Kidney tubule cell (primary cell): ENCODE measurements around the gene NLRC5.
"Not testable (repeated sequence)": the region's sequence is repeated elsewhere in the genome, so short reads cannot be mapped to it uniquely, and the experiment has no call there.

ENCODE experiments used
- DNase-seq: peaks from one replicate; pipeline ENCODE4 v3.0.0-alpha.2; 2018; ENCODE audit warnings: low spot score

The NLRC5 gene

DNA sequence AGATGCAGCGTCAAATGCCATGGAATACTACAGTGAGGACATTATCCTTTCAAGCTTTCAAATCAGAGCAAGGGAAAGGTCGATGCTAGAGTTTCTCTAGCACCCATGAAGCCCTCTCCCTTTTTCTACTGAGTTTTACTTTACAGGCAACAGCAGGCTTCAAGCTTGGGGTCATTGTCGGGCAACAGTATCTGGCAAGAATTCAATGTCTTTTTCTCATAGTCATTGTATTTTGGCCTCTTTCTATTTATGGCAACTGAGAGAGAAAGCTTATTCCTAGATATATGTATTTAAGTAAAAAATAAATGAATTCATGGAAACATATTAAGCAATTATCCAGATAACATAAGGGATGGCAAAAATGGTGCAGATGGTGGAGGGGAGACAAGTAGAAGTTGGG is 28.0 kb upstream of the NLRC5 start:
- DNase-seq, result no peak

DNA sequence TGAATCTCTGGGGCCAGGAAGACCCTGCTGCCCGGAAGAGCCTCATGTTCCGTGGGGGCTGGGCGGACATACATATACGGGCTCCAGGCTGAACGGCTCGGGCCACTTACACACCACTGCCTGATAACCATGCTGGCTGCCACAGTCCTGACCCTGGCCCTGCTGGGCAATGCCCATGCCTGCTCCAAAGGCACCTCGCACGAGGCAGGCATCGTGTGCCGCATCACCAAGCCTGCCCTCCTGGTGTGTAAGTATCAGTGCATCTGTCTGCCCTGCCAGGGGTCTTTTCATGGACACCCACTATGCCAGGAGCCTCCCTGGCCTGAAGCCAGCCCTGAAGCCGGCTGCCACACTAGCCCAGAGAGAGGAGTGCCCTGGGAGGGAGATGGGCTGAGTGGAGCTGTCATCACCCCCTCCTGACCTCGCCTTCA is 27.5 kb upstream of the NLRC5 start, which contains the start of gene CETP:
Gene CETP (plus strand): TSS at position 100 of the 431 bp plus-strand sequence. CDS start 30 bp downstream, at position 130.
- no peak for DNase-seq

- DNase-seq, result peak; percentile 64
These were observed 24.9 kb upstream of the NLRC5 start for GRCh38 chr16:56964243-56965148.

DNA sequence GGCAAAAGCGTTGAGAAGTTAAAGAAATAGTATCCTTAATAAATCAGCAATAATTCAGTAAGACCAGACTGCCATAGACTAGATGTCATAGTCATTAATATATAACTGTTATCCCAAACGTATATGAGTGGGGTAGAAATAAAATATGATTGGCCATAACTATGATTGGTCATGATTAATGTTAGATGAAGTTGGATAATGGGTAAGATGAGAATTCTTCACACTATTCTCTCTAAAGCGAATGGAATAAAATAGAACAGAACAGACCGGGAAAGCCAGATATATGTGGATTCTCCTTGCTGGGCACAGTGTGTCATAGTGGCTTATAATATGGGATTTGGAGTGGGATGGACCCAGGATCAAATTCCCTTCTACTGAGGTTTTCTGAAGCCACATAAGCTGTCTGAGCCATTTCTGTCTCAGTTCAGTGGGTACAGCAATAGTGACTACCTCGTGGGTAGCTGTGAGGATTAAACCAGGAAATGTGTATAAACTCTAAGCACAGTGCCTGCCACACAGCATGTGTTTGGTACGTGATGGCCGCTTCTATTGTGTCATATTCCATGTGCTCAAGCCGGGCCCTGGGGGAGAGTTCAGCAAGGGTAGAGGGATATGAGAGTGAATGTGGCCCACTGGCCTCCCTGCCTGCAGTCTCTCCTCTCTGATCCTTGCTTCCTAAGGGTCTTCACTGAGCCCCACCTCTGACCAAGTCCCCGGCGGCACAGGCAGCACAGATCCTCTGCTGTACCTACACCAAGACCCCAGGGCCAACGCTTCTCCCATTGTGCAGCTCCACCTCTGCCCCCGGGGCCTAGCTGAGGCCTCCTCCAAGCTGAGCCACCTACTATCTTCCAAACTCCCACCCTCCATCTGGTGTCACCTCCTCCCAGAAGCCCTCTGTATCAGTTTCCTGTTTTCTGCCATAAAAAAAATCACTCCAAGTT is 23.9 kb upstream of the NLRC5 start:
- DNase-seq, result peak; percentile 75

GRCh38 chr16:56966093-56966475 is 23.3 kb upstream of the NLRC5 start:
- DNase-seq, result no peak

DNA sequence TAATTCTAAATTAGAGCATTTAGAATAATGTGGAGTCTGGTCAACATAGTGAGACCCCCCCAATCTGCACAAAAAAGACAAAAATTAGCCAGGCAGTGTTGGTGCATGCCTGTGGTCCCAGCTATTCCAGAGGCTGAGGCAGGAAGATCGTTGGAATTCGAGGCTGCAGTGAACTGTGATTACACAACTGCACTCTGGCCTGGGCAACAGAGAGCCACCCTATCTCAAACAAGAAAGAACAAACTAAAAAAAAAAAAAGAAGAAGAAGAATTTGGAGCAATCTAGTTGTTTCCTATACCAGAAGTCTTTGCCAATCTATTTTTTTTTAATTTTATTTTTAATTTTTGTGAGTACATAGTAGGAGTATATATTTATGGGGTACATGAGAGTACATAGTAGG is 21.6 kb upstream of the NLRC5 start:
- DNase-seq, result no peak

DNA sequence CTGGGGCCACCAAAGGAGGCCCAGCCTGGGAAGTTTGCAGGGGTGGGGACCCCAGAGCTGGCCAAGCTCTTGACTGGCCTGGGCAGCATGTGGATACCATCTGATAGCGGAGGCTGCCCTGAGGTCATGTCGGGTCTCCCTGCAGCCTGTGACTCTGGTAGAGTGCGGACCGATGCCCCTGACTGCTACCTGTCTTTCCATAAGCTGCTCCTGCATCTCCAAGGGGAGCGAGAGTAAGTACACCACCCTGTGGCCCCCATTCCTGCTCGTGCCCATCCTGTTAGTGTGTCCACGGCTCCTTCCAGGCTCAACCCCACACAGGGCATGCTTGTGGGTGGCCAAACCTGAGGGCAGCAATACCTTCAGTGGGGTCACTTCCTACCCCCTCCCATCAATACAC is 19.6 kb upstream of the NLRC5 start:
- no peak for DNase-seq

DNA sequence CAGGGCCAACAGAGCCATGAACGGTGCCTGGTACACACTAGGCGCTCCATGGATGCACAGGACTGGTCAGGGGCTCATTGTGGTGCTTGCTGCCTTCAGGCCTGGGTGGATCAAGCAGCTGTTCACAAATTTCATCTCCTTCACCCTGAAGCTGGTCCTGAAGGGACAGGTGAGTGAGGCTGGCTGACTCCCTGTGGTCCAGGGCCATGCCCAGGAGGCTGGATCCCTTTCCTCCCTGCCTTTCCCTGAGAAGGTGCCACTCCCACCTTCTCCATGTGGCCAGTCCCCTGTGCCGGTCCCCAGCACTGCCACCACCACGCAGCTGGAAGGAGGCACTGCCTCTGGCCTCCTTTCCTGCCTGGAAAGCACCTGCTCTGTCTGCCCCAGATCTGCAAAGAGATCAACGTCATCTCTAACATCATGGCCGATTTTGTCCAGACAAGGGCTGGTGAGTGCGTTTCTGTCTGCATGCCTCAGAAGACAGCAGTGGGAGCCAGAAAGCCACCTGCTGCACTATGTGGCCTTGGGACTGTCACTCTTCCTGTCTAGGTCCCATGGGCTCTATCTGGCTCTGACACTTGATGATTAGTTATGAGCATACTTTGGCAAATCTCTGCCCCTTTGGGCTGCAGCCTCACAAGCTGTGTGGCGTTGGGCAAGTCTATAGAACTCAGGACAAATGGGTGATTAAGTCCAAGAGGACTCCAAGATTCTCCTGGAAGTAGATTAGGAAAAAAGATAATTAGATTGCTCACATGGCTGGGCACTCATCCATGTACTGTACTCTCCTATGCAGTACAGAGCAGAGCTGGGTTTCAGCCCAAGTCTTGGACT is 18.2 kb upstream of the NLRC5 start:
- DNase-seq, result no peak

- DNase-seq, result no peak
These were observed 17.7 kb upstream of the NLRC5 start for GRCh38 chr16:56971768-56972043.

GRCh38 chr16:56972403-56973293 is 16.7 kb upstream of the NLRC5 start:
- DNase-seq, result no peak

- DNase-seq, result no peak
These were observed 16.1 kb upstream of the NLRC5 start for GRCh38 chr16:56973294-56973689.

GRCh38 chr16:56973899-56974298 is 15.5 kb upstream of the NLRC5 start:
- not testable (repeated sequence) for DNase-seq

DNA sequence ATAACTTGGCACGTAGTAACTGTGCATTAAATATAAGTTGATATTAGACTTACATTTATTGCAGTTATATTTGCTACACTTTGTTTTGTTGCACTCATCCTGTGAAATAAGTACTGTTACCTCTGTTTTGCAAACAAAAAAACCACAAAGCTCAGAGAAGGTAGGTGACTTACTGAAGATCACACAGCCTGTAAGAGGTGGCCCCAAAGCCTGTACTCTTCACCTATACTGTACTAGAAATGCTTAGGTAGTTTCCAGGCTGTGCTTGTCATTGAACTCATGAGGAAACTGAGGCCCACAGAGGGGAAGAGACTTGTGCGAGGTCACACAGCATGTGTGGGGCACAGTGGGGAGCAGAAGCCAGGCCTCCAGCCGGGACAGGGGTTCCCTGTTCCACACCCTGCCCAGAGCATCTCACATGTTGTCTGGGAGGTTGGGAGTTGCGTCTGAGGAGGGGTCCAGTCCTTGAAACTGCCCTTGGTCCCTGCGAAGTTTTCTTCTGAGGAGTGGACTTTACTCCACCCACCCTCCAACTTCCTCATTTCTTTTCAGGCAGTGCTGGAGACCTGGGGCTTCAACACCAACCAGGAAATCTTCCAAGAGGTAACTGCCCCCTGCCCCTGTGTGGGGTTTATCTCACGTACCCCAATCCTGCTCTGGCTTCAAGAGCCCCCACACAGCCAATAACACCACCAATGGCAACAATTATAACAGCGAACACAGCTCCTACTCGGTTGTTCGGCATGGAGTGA is 14.6 kb upstream of the NLRC5 start:
- no peak for DNase-seq

- no peak for DNase-seq
These were observed 13.6 kb upstream of the NLRC5 start for GRCh38 chr16:56975714-56976113.

- no peak for DNase-seq
These were observed 12.1 kb upstream of the NLRC5 start for GRCh38 chr16:56977216-56977615.

- no peak for DNase-seq
These were observed 11.4 kb upstream of the NLRC5 start for GRCh38 chr16:56977823-56978430.

- DNase-seq, result no peak
These were observed 9.2 kb upstream of the NLRC5 start for GRCh38 chr16:56980201-56980535.

DNA sequence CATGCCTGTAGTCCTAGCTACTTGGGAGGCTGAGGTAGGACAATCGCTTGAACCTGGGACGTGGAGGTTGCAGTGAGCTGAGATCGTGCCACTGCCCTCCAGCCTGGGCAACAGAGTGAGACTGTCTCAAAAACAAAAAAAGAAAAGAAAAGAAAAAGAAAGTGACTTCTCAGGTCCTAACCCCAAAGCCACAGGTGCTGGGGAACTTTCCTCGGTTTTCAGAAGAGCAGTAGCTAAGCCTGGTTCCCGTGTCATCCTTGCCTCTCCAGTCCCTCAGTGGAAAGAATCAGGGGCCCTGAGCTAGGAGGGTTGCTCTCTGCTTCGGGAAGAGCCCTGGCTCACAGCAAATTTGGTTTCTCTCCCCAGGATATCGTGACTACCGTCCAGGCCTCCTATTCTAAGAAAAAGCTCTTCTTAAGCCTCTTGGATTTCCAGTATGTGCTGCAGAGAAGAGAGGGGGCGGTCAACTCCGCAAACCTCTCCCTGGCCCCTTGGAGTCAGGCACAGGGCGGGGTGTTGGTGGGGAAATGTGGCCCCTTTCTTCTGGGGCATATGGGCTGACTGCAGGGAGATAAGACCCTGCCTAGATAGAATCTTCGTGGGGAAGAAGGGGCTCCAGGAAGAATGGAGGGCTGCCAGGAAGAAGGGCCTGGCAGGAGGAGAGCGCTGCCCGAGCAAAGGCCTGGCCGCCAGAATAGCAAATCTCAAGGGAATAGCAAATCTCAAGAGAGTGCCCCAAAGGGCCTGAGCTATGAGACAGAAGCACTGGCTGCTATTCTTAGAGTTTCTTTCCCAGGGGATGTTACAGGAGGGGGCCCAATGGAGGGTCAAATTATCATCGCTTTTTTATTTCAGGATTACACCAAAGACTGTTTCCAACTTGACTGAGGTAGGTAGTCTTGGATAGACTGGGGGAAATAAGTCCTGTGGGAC is 8.3 kb upstream of the NLRC5 start:
- no peak for DNase-seq

- no peak for DNase-seq
These were observed 7.6 kb upstream of the NLRC5 start for GRCh38 chr16:56981729-56982271.
